NCI-H1436 treated with DMSO at 0.1 percent for 48 hours (cell line): ENCODE results near the gene DENND5A.
"Not testable (repeated sequence)": the region's sequence is repeated elsewhere in the genome, so short reads cannot be mapped to it uniquely, and the experiment has no call there.

ENCODE experiments used
- DNase-seq: peaks from one replicate; lab custom pipeline; 2025; lab: John Stamatoyannopoulos, UW

Gene DENND5A

DNA sequence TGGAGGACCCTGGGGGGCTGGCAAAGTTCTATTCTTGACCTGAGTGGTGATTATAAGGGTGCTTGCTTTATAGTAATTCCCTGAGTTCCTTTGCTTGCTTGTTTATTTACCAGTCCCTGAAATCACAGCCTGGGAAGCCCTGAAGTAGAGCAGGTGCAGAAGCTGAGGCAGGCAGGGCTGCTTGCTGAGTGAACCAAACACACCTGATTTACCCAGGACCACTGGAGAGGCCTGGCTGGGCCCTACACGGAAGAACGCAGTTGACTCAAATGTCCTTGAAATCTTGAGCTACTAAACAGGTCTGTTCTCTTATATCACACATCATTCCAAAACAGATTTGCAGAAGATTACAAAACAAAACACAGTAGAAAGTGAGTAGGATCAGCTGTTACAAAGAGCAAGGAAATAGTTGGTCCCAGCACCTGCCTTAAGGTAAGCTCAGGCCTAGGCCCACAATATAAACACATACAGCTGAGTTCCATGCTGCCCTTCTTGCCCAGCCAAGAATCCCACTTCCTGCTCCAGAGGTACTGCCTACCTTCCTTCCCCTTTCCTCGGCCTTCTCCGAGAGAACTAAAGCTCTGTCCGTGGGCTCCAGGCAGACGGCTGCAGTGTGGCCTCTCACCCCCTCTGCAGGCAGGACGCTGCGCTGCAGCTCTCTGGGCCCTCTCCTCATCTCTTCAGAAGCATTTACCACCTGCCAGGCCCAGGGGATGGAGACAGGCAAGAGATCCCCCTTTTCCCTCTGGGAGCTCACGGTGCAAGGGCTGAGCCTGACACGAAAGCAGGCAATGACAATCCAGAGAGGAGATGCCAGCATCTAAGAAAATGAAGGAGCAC is 127.6 kb downstream of the DENND5A start:
- DNase-seq = no peak

DNA sequence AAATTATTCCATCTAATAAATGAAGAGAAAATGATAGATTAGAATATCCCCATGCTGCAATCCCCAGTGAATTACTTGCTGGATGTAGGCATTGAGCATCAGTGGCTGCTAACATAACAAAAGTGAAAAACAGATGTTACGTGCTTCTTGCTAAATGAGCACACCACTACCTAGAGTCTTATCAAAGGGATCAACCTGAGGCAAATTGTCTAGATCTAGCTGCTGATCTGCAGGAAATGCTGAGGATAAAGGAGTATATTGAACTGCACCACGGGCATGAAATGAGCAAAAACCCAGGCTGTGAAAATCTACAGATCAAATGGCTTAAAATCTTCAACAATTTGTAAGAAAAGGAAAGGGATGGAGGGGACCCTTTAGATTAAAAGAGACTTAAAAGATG is 128.4 kb downstream of the DENND5A start:
- DNase-seq = no peak

DNA sequence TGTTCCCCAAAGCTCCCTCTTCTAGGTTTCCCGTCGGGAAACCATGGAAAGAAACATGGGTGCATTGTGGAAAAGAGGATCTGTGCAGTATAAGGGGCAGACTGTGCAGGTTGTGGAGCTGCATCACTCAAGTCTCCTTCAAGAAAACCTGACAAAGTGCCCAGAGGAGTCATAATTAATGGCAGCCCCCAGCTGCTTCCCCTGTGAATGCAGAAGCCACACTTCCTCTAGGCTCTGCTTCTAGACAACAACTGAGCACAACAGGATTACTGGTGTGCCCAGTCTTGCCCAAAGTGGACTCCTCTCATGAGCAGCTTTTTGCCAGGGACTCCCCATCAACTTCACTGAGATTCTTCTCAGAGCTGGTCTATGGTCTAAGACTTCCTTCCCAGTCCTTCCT is 131.2 kb downstream of the DENND5A start:
- no peak for DNase-seq

DNA sequence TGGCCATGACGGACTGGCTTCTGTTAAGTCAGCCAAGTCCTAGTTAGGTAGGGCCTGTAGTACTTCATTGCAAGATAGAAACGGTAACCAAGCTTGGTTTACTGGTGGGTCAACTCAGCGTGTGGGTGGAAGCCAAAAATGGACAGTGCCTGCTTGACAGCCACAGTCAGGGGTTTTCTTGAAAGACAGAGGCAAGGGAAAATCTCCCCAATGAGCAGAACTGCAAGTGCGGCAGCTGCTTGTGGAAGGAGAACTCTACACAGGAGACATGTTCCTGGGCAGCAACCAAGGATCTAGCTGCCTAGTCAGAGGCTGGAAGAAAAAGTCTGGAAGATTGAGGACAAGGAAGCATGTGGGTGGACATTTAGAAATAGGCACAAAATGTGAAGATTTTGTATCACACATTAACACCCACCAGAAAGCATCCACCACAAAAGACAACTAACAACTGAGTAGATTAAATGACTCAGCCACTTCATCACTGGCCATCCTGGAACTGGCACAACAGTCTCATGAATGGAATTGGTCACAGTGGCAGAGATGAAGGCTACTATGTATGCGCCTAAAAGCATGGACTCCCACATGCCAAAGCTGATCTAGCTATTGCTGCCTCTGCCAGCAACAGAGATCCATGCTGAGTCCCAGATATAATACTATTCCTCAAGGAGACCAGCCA is 132.8 kb downstream of the DENND5A start:
- DNase-seq = no peak

DNA sequence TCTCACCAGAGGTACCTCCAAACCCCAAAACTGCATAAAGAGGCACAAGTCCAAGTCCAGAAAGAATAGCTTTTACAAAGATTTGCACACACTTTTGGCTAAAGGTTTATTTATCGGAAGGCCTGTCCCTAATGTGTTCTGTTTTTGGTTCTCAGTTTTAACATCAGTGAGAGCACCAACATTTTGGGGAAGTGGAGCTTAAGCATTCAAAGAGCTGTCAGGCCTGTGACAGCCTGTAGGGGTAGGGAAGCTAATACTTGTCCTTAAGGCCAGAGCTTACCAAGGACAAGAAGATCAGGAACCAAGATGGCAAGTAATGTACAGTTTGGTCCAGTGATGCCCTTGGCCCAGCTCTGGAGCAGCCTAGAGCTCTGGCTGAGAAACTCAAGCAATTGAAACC is 134.9 kb downstream of the DENND5A start:
- no peak for DNase-seq

DNA sequence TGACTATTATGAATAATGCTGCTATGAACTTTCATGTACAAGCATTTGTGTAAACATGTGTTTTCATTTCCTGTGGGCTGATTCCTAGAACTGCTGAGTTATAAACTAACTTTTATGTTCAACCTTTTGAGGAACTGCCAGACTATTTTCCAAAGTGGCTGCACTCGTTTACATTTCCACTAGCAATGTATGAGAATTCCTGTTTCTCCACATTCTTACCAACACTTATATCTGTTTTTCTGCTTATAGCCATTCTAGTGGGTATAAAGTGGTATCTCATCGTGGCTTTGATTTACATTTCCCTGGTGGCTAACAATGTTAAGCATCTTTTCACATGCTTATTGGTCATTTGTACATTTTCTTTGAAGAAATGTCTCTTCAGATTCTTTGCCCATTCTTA is 138.5 kb downstream of the DENND5A start:
- DNase-seq = no peak

DNA sequence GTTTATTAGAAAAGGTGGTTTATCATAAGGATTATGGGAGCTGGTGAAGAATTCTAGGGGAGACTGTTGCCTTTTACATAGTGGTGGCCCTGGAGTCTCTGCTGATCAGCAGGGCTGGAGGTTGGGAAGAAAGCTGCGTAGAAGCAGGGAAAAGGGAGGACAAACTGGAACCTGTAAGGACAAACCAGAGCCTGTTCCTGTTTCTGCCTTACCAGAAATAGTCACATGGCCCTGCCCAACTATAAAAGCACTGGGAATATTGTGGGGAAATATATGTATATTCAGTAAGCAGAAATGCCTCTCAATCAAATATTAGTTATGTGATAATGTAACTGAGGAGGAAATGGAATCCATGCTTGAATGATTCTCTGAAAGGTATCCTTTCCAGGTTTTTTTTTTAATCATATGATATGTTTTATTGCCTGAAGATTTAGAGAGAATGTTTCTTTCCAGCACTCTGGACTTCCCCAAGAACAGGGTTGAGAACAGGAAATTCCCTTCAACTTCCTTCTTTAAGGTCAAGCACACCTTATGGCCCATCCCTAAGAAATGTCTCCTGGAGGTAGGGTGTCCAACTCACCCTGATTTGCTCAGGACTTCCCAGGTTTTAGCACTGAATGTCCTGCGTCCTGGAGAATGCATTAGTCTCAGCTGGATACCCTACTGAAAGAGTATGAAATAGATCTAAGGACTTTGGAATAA is 139.8 kb downstream of the DENND5A start:
- DNase-seq = no peak

DNA sequence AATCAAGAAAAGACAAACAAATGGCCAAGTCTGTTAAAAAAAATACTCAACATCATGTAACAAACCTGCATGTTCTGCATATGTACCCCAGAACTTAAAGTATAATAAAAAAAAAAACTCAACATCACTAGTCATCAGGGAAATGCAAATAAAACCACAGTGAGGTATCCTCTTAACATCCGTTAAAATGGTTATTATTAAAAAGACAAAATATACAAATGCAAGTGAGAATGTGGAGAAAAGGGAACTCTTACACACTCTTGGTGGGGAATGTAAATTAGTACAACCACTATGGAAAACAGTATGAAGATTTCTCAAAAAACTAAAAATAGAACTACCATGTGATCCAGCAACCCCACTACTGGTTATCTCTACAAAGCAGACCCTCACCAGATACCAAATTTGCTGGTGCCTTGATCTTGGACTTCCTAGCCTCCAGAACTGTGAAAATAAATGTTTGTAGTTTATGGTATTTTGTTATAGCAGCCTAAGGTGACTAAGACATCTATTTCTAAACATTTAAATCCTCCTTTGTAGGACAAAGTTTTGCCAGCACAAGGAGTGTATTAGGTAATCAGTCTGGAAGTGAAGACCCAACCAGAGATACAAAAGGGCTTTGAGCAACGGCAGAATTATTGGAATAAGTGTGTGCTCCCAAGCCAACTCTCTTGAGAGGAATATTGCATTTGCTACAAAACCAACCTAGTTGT is 141.4 kb downstream of the DENND5A start:
- DNase-seq = no peak

DNA sequence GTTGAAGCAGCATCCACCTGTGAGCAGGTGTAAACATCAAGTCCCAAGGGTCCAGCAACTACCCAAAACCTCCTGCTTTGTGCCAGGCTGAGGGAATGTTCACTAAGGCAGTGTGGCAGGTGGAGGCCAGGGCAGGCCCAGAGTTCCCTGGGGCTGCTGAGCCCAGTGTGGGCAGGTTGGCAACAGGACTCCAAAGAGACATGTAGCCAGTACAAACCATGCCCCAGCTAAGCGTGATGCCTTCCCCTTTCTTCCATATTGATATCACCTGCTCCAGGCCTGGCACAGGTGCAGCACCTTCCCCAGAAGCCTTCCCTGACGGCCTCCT is 143.7 kb downstream of the DENND5A start:
- DNase-seq = no peak

DNA sequence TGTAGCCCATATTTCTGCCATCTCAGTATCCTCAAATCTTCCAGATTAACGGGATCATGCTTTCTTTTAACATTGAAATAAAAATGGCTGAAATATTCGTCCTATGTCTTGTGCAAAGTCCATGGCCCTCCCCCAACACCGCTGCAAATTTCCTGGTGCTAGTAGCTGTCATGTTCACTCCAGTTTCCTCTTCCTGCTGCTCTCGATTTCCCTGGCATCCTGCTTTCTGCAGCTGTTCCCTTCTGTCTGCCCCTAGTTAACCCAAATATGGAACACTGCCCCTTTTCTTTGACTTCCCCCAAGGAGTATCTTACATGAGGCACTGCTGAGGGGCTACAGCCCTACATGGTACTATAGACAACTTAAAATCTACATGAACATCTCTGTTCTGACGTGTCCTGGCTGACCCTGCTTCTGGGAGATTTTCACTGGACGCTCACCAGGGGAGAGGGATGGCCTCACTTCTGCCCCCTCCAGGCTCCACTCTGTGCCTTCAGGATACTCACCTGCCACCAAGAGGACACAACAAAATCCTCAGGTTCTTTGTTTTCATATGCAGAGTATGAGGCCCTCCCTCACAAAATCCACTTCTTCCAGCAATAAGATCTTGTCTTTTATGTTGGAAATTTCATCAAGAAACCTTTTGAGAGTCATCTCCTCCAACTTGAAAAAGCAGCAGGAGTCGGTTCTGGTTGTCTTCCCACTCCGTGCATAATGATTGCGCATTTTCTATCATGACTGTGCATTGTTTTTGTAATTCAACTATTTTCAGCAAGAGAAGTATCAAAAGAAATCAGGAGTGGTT is 144.3 kb downstream of the DENND5A start:
- DNase-seq = no peak

DNA sequence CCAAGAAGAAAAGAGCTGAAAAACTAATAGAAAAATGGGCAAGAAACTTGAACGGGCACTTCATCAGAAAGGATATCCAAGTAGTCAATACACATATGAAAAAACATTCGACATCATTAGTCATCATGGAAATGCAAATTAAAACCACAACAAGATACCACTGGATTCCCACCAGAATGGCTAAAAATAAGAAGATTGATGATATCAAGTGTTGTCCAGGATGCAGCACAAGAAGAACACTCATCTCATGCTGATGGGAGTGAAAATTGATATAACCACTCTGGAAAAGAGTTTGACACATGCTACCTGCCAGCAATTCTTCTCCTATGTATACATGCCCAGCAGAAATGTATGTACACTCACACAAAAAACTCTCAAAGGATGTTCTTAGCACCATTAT is 146.9 kb downstream of the DENND5A start:
- no peak for DNase-seq

DNA sequence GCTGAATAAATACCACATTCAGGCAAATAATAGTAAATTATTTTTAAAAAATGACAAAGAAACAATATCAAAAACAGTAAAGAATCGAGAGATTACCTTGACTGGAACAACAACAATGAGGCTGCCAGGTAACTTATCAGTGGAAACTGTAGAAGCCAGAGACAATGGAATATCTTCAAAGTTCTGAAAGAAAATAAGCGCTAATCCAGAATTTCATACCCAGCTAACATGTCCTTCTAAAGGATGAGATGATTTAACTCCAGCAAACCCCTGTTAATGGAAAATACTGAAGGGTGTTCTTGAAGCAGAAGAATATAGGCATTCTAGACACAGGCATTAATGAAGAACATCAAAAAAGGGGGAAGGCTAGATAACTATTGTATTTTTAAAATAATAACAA is 153.1 kb downstream of the DENND5A start:
- no peak for DNase-seq

DNA sequence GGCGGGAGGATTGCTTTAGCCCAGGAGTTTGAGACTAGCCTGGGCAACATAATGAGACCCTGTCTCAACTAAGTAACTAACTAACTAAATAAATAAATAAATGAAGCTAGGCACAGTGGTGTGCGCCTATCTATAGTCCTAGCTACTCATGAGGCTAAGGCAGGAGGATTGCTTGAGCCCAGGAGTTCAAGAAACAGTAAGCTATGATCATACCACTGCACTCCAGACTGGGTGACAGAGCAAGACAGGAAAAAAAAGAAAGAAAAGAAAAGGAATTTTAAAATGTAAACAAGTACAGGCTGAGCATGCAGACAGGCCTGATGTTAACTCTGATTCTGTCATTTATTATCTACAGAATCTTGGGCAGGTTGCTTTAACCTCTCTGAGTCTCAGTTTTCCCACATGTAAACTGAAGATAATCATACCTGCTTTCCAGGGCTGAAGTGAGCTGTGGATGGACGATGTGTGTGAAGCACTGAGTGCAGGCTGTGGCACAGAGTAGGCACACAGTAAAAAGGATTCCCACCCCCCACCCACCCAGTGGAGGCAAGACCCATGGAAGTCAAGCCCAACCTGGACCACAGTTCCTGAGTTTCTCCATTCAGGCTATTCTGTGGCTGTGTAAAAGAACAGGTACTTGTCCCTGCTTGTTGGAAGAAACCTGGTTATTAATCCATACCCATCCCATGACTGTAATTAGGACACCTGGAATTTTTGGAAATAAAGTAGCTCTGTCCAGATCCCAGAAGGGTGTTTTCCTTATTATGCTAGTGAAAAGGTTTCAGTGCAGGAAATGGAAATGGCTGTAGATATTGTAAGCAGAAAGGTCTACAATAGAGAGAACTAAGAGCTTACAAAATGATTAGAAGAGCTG is 155.1 kb downstream of the DENND5A start:
- DNase-seq = no peak

DNA sequence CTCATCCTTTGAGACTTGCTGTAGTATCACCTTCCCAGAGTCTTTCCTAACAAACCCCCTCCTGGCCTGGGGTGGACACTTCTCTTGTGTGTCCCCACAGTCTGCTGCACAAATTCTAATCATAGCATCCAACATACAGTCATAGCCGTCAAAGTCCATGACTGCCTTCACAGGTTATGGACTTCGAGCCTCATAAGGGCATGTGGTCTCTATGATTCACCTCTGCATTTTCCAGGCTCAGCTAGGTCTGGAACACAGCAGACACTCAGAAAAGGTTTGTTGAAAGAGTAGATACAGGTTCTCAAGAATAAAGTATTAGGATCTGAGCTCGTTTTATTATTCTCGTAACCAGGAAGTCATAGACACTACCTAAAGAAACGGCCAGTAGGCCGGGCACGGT is 160.6 kb downstream of the DENND5A start:
- no peak for DNase-seq

DNA sequence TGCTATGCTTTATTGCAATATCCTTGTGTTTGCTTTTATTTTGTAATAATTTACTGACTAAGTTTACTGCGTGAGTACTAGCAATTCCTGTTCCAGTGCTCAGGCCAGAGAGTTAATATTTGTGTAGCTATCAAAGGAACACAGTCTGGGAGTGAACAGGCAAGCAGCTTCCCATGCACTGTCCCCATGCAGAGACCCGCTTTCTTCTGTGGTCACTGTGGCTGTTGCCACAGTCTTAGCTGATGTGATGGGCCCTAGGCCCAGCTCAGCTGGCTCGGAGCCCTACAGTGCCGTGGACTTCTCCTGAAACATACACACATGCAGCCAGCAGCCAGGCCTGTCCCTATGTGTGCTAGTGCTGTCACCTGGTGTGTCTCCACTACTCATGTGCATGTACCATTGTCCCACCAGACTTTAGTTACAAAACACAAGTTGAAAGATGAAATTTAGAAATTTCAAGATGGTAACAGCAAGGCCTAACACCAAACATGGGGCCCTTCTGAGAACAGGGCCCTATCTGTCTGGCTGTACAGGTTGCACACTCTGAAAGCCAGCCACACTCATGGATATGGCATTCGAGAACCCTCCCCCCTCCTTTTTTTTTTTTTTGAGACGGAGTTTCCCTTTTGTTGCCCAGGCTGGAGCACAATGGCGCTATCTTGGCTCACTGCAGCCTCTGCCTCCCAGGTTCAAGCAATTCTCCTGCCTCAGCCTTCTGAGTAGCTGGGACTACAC is 161.4 kb downstream of the DENND5A start:
- DNase-seq = no peak

DNA sequence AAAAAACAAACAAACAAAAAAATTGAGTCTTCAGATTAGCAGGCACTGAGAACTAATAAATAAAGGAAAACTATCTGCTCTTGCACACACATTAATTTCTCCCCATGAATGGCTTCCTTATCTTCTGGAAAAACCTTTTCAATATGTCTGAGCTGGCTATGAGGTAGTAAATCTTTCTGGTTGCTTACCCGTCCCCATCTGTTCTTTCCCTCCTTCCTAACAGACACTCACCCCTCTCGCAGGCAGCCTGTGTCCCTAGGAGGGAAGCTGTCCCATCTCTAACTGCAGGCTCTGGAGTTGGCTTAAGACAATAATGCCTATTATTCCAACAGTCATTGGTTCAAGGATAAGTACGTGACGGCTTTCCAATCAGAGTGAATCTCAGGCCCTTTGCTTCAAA is 165.5 kb downstream of the DENND5A start:
- no peak for DNase-seq

DNA sequence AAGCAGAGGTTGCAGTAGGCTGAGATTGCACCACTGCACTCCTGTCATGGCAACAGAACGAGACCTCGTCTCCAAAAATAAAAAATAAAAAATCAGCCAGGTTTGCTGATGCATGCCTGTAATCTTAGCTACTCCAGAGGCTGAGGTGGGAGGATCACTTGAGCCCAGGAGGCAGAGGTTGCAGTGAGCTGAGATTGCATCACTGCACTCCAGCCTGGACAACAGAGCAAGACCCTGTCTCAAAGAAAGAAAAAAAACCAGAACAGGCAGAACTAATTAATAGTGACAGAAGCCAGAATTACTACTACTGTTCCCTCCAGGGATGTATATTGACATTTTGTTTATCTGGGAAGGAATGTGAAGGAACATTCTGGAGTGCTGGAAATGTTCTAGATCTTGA is 166.7 kb downstream of the DENND5A start:
- DNase-seq = not testable (repeated sequence)

DNA sequence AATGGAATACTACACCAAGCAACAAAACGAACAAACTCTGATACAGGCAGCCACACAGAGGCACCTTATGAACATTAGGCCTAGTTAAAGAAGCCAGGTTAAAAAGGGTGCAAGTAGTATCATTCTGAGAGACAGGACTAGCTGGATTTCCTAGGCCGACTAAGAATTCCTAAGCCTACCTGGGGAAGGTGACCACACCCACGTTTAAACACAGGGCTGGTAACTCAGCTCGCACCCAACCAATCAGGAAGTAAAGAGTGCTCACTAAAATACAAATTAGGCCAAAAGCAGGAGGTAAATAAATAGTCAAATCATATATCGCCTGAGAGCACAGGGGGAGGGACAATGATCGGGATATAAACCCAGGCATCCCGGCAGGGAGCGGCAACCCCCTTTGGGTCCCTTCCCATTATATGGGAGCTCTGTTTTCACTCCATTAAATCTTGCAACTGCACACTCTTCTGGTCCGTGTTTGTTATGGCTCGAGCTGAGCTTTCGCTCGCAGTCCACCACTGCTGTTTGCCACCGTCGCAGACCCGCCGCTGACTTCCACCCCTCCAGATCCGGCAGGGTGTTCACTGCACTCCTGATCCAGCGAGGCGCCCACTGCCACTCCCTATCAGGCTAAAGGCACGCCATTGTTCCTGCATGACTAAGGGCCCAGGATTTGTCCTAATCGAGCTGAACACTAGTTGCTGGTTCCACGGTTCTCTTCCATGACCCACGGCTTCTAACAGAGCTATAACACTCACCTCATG is 167.8 kb downstream of the DENND5A start:
- DNase-seq = not testable (repeated sequence)

DNA sequence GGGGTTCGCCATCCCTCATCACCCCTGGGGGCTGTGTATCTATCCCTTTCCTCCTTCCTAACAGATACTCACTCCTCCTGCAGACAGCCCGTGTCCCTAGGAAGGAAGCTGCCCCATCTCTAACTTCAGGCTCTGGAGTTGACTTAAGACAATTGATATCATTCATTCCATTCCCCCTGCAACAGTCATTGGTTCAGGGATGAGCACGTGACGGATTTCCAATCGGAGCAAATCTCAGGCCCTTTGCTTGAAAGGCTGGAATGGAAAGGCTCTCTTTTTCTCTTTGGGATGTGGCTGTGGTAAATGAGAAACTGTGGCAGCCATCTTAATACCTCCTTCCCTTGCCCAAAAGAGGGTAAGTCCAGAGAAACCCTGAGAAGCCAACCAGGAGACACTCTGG is 168.7 kb downstream of the DENND5A start:
- no peak for DNase-seq
